HG02885 (cell line): Measurements from ENCODE around the gene OR11H1.
"Not testable (repeated sequence)": the region's sequence is repeated elsewhere in the genome, so short reads cannot be mapped to it uniquely, and the experiment has no call there.

ENCODE experiments used
- ATAC-seq: cut with Tn5 transposase; IDR thresholded peaks from one replicate; pipeline ENCODE4 v1.9.1; 2021; ENCODE audit warnings: mild to moderate bottlenecking; ENCODE audit not compliant: unreplicated experiment, poor library complexity

Gene OR11H1, protein sequence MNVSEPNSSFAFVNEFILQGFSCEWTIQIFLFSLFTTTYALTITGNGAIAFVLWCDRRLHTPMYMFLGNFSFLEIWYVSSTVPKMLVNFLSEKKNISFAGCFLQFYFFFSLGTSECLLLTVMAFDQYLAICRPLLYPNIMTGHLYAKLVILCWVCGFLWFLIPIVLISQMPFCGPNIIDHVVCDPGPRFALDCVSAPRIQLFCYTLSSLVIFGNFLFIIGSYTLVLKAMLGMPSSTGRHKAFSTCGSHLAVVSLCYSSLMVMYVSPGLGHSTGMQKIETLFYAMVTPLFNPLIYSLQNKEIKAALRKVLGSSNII

DNA sequence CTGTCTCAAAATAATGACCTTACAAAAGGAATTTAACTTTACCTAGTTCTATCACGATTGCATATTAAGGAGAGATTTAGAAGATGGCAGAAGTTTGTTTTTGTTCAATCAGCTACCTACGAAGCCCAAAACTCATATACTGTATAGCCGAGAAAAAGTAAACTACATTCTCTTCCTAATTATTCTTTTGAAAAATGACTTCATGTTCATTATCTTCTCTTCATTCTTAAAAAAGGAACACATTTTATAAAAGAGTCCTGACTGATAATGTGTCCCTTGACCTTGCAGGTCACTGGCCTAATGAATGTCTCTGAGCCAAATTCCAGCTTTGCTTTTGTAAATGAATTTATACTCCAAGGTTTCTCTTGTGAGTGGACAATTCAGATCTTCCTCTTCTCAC lies at the start of gene OR11H1:
TSS of gene OR11H1 (plus strand) at position 301 of the 400 bp plus-strand sequence. CDS start at position 301, 0 bp downstream.
- not testable (repeated sequence) for ATAC-seq

DNA sequence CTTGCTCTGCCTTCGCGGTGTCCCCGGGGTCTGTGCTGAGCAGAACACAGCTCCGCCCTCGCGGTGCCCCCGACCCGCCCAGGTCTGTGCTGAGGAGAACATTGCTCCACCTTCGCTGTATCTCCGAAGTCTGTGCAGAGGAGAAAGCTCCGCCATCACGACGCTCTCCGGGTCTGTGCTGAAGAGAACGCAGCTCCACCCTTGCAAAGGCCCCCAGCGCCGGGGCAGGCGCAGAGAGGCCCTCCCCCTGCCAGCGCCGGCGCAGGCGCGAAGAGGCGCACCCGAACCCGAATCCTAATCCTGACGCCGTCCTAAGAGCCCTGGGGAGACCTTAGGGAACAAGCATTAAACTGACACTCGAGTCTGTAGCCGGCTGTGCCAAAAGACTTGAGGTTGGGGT lies 18.0 kb upstream of the OR11H1 start:
- not testable (repeated sequence) for ATAC-seq

DNA sequence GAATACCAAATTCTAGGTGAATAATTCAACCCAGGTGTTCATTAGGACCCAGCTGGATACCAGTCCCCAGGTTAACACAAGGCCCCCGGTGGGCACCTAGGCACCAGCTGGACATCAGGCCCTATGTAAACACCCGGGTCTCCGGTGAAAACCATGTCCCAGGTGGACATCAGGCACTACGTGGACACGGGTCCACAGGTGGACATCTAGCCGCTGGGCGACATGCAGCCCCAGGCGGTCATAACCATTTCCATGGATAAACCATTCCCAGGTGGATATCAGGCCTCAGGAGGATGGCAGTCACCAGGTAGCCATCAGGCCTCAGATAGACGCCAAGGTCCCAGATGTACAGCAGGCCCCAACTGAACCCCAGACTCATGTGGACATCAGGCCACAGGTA lies 12.1 kb upstream of the OR11H1 start:
- ATAC-seq = not testable (repeated sequence)

DNA sequence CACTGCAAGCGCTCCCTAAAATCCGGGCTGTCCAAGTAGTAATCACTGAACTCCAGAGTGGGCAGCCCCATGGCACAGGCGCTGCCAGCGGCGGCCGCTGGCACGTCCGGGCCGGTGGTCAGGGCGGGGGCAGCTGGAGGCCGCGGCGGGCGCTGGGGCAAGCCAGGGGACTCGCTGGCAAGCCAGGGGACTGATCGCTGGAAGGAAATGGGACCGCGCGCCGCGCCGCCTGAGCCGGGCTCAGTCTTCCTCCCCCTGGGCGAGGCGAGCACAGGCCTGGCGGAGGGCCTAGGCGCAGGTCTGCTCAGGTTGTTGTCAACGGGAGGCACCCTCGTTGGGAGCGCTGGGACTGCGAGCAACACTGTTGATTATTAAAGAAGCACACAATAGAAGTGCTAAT lies 25.8 kb downstream of the OR11H1 start:
- not testable (repeated sequence) for ATAC-seq

DNA sequence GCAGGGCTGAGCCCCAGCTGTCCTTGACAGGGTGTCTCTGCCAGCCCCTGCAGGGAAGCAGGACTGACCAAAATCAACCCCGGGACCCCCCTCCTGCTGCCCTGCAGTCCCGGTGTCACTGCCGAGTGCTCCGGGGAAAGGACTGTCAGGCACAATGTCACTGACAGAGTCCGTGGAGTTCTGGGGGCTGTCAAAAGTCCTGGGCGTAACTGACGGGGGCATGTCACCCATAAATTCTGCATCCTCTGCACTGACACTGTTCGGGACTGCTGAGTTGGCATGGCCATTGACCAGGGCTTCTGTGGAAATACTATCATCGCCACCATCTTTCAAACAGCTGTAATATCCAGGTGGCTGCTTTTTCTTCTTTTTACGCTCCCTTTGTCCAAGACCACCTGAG lies 35.5 kb downstream of the OR11H1 start:
- ATAC-seq = not testable (repeated sequence)

DNA sequence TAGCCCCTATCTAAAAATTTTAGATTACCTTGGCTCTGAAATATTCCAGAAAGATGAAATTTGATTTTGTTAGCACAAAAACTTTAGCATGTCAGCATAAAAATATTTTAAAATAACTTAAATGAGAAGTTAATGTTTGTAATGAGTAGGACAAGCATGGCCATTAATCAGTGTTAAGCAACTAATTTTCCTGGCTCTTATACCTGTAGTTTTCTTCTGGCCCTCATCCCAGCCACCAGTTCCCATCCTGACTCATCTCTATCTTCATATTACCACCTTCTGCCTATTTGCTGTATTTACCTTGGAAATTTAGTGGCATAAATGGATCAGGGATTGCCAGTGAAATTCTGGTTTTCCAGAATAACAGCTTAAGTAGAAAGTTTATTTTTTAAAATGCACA lies 37.1 kb downstream of the OR11H1 start:
- ATAC-seq = not testable (repeated sequence)
